B cell (primary cell): ENCODE results near the gene PRSS56. TPM values are rescaled to one million over a fixed set of nuclear protein-coding genes. Genes with fewer than 3 reads are reported as not detected.

Source experiments
- ATAC-seq: fragments of 200-7000 bp; cut with Tn5 transposase; one replicate; pipeline ENCODE4 v1.10.0; 2021; ENCODE audit warnings: low read depth, mild to moderate bottlenecking, moderate number of reproducible peaks, moderate library complexity
- CTCF ChIA-PET: fragments of 350-600 bp; sonication (Branson Sonifier 250); formaldehyde crosslinking; loops from one replicate; lab custom pipeline; 2021; ENCODE audit warnings: antibody characterized with exemption, inconsistent platforms; lab: Charles Lee
- POLR2A ChIA-PET: fragments of 350-600 bp; sonication (Branson Sonifier 250); formaldehyde crosslinking; loops from one replicate; lab custom pipeline; 2021; ENCODE audit warnings: antibody characterized with exemption; lab: Charles Lee
- DNase-seq: peaks from one replicate; pipeline ENCODE4 v3.0.0; 2013
- H2AFZ ChIP-seq: 2 replicates; pipeline ENCODE4 v1.6.1; 2012; ENCODE audit warnings: mild to moderate bottlenecking, low read depth, low read length; ENCODE audit not compliant: insufficient read depth, poor library complexity, severe bottlenecking
- H3K27ac ChIP-seq, 2 donors: 1 replicate in 1 of 2; 2 replicates in 1 of 2; pipeline ENCODE4 v1.5.1; 2012 to 2013; ENCODE audit warnings: low read length in 2 of 2, mild to moderate bottlenecking in 2 of 2, moderate library complexity in 1 of 2
- H3K27me3 ChIP-seq, 4 experiments: fragments of 200-600 bp in 1 of 4; sonication (generic) in 1 of 4; replicated peaks in 1 of 4; 1 replicate in 2 of 4; 2 replicates in 2 of 4; pipeline versions ENCODE4 v1.6.1 to v1.7.0; 2013 to 2016; ENCODE audit warnings: low read length in 3 of 4, mild to moderate bottlenecking in 2 of 4, mixed read lengths in 1 of 4, moderate library complexity in 1 of 4; ENCODE audit not compliant: insufficient read depth in 4 of 4, control insufficient read depth in 3 of 4; ENCODE audit errors: control extremely low read depth in 1 of 4
- H3K36me3 ChIP-seq, 2 experiments: replicated peaks in 1 of 2; 1 replicate in 1 of 2; 2 replicates in 1 of 2; pipeline versions ENCODE4 v1.6.1 to v1.7.1; 2013; ENCODE audit warnings: low read length in 1 of 2; ENCODE audit not compliant: insufficient read depth in 2 of 2, control insufficient read depth in 1 of 2; ENCODE audit errors: control extremely low read depth in 1 of 2, extremely low read depth in 1 of 2
- H3K4me1 ChIP-seq, 2 donors: fragments of 200-600 bp in 1 of 2; sonication (generic) in 1 of 2; 1 replicate in 1 of 2; 2 replicates in 1 of 2; pipeline versions ENCODE4 v1.5.1 to v1.6.1; 2013 to 2017; ENCODE audit warnings: low read length in 2 of 2; ENCODE audit not compliant: control insufficient read depth in 2 of 2, insufficient read depth in 2 of 2
- H3K4me2 ChIP-seq: replicated peaks from 2 replicates; pipeline ENCODE3; 2012; ENCODE audit warnings: mild to moderate bottlenecking, low read depth, low read length; ENCODE audit not compliant: poor library complexity, severe bottlenecking
- H3K4me3 ChIP-seq, 5 experiments: fragments of 200-600 bp in 1 of 5; sonication (generic) in 1 of 5; 1 replicate in 3 of 5; 2 replicates in 2 of 5; pipeline versions ENCODE4 v1.5.1 to v1.7.0; 2011 to 2016; ENCODE audit warnings: low read length in 4 of 5, mild to moderate bottlenecking in 4 of 5, low read depth in 2 of 5, control low read depth in 1 of 5, moderate library complexity in 1 of 5; ENCODE audit not compliant: insufficient read depth in 1 of 5; ENCODE audit errors: control extremely low read depth in 1 of 5, extremely low read depth in 1 of 5
- H3K79me2 ChIP-seq: fragments of 200-600 bp; sonication (generic); one replicate; pipeline ENCODE4 v1.6.0; 2016; ENCODE audit warnings: low read length; ENCODE audit not compliant: control insufficient read depth, insufficient read depth
- H3K9ac ChIP-seq: fragments of 200-600 bp; sonication (generic); 2 replicates; pipeline ENCODE4 v1.6.1; 2017; ENCODE audit warnings: mild to moderate bottlenecking, low read length, moderate library complexity
- H3K9me3 ChIP-seq, 3 donors: one replicate each; pipeline versions ENCODE4 v1.6.1 to v1.7.1; 2013; ENCODE audit warnings: low read length in 2 of 3; ENCODE audit not compliant: control insufficient read depth in 2 of 3, insufficient read depth in 1 of 3; ENCODE audit errors: control extremely low read depth in 1 of 3
- H4K20me1 ChIP-seq: 2 replicates; pipeline ENCODE4 v1.6.0; 2012; ENCODE audit warnings: mild to moderate bottlenecking, low read length; ENCODE audit not compliant: insufficient read depth, control insufficient read depth, poor library complexity, severe bottlenecking
- H3K27ac Mint-ChIP-seq: one replicate; pipeline ENCODE4 v1.8.0; 2021; ENCODE audit warnings: mixed read lengths
- H3K27me3 Mint-ChIP-seq: one replicate; pipeline ENCODE4 v1.8.0; 2021; ENCODE audit warnings: mixed read lengths
- H3K4me1 Mint-ChIP-seq: one replicate; pipeline ENCODE4 v1.8.0; 2021; ENCODE audit warnings: mixed read lengths
- H3K4me3 Mint-ChIP-seq: one replicate; pipeline ENCODE4 v1.8.0; 2021; ENCODE audit warnings: mixed read lengths
- H3K9me3 Mint-ChIP-seq: one replicate; pipeline ENCODE4 v1.8.0; 2022; ENCODE audit warnings: mixed read lengths; ENCODE audit not compliant: insufficient read depth
- EZH2 ChIP-seq: IDR thresholded peaks from 2 replicates; pipeline ENCODE4 v1.6.1; 2012; ENCODE audit warnings: borderline replicate concordance, low read depth, mild to moderate bottlenecking, moderate library complexity, low read length; ENCODE audit not compliant: insufficient read depth, poor library complexity, severe bottlenecking
- WGBS: methylation state at CpG from one replicate; pipeline ENCODE4 v1.1.5; 2013; ENCODE audit warnings: missing lambda C conversion rate; ENCODE audit not compliant: insufficient coverage; 5-methylcytosine and 5-hydroxymethylcytosine counted together
- intact Hi-C: fragments of 100-400 bp; cut with micrococcal nuclease; formaldehyde crosslinking; loops from one replicate; pipeline ENCODE4 v1.10.0; 2022
- polyA plus RNA-seq: library from polyadenylated mRNA; depleted of rRNA; stranded (reverse); fragments of >200 nt; gene quantifications from 2 replicates; pipeline ENCODE4 v1.2.3, GENCODE V29; 2012
- total RNA-seq, 2 donors: library from RNA; stranded (reverse); fragments of 120-200 nt in 1 of 2; gene quantifications; 1 replicate in 1 of 2; 2 replicates in 1 of 2; pipeline versions ENCODE4 v1.2.3 to v1.2.4, GENCODE V29; 2013 to 2022
- TF ChIP-seq, protein P1 (sequence below): fragments of 200-600 bp; IDR thresholded peaks from one replicate; pipeline ENCODE4 v1.8.0; 2022; ENCODE audit warnings: antibody characterized with exemption, mild to moderate bottlenecking

Gene PRSS56
- total and polyA plus RNA-seq, 2 donors (not counting 1 experiment from before 2014, with no cell fraction given) = not detected

DNA sequence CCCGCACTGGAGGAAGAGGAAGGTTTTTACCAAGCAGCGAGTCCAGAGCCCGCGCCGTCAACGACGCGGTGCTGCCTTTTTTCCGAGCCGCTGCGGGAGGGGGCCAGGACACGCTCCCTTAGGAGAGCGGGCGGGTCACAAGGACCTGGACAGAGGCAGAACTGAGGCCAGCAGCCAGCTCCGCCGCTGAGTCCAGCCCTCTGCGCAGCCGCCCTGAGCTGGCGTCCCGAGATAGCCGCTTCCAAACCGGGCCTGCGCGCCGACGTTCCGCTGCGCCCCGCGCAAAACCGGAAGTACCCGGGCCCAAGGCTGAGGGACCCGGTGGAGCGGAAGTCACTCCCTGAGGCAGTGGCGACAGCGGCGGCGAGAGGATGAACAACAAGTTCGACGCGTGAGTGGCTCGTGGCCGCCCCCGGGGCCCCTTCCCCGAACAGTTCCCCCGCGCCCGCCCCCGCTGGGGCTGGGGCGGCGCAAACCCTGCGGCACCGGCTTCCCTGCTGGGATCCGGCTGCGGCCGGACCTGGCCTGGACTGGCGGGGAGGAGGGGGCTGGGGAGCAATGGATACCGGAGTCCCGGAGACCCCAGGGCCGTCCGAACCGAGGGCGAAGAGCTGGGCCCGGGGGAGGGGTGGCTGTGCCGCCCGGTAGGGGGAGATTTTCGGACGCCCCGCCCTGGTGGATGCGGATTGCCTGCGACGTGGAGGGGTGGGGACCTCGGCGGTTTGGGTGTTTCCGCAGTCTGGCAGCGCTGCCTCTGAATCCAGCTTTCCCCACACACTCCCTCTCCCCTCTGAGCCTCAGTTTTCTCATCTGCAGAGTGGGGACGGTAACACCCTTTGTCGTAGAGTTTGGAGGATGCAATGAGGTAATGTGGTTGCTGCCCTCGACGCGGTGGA is 30.4 kb downstream of the PRSS56 start, which contains the start of the genes EIF4E2 and TIGD1:
Gene EIF4E2 (plus strand): TSS at position 336 of the 896 bp plus-strand sequence. CDS start 36 bp downstream, at position 372.
Gene TIGD1 (minus strand): TSS at position 204 of the 896 bp plus-strand sequence. CDS start 675 bp downstream, outside the sequence.
- ChIA-PET CTCF (interaction anchor here (0.6 kb wide), 1 partner anchor 22 kb away, joined by 3 read pairs; no protein-coding TSS in a partner anchor), POLR2A (interaction anchor here (0.6 to 0.8 kb wide), 3 partner anchors 589 to 1182 kb away, joined by 3 to 5 read pairs (median 4); partner anchors contain the start of gene DIS3L2)
- peaks cover 34% of the 10 kb centered on the region for H4K20me1 ChIP-seq
- ATAC-seq (peak; percentile 84), DNase-seq (peak; percentile 93)
- H3K27ac Mint-ChIP-seq = peak within 1 kb of the TSS; percentile 96
- intact Hi-C loops = loop anchor here (2.0 to 10.0 kb wide), 3 partner anchors 146 to 1496 kb away; partner anchors contain the start of genes GIGYF2, PDE6D and PSMD1
- H3K9me3 ChIP-seq = no peaks in the 10 kb centered on the region
- H3K4me1 ChIP-seq = peaks cover 14 to 38% of the 10 kb centered on the region in 2 donors
- H2AFZ ChIP-seq = peak within 1 kb of the TSS; percentile 88
- peak within 1 kb of the TSS; percentile 83 for H3K4me2 ChIP-seq
- H3K4me3 Mint-ChIP-seq = peak within 1 kb of the TSS; percentile 95
- under 1% methylated on average over 70 of the region's 81 CpGs for WGBS
- peak within 1 kb of the TSS; percentile 91 to 96 for H3K27ac ChIP-seq
- no peaks in the 10 kb centered on the region for H3K27me3 ChIP-seq
- H3K27me3 Mint-ChIP-seq = no peaks in the 10 kb centered on the region
- H3K9me3 Mint-ChIP-seq = no peaks in the 10 kb centered on the region
- peak within 1 kb of the TSS; percentile 73 to 92 (median 86) for H3K4me3 ChIP-seq
- H3K79me2 ChIP-seq = peaks cover 81% of the 10 kb centered on the region
- TF ChIP-seq EZH2 = no peak
- TF ChIP-seq, protein P1, sequence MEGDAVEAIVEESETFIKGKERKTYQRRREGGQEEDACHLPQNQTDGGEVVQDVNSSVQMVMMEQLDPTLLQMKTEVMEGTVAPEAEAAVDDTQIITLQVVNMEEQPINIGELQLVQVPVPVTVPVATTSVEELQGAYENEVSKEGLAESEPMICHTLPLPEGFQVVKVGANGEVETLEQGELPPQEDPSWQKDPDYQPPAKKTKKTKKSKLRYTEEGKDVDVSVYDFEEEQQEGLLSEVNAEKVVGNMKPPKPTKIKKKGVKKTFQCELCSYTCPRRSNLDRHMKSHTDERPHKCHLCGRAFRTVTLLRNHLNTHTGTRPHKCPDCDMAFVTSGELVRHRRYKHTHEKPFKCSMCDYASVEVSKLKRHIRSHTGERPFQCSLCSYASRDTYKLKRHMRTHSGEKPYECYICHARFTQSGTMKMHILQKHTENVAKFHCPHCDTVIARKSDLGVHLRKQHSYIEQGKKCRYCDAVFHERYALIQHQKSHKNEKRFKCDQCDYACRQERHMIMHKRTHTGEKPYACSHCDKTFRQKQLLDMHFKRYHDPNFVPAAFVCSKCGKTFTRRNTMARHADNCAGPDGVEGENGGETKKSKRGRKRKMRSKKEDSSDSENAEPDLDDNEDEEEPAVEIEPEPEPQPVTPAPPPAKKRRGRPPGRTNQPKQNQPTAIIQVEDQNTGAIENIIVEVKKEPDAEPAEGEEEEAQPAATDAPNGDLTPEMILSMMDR = peak; percentile 52
- peaks cover 3 to 27% of the 10 kb centered on the region in 2 experiments for H3K36me3 ChIP-seq
- H3K4me1 Mint-ChIP-seq = peaks cover 70% of the 10 kb centered on the region
- H3K9ac ChIP-seq = peak within 1 kb of the TSS; percentile 88
